ENCODE measurements around the gene KCNH1.

KCNH1 gene

GRCh38 chr1:210647406-210648333 lies 486.3 kb downstream of the KCNH1 start:
- no peak for TF ChIP-seq CTCF (conservative IDR thresholded peaks at IDR 0.05)

GRCh38 chr1:210646258-210646616 lies 487.7 kb downstream of the KCNH1 start:
- no peak for TF ChIP-seq CTCF (conservative IDR thresholded peaks at IDR 0.05)

More at GRCh38 chr1:210647406-210648333, 486.3 kb downstream of the KCNH1 start:
- H3K27ac ChIP-seq: no peak overlapping the region

GRCh38 chr1:210645582-210646257 lies 488.2 kb downstream of the KCNH1 start:
- no peak overlapping the region for H3K27ac ChIP-seq
- TF ChIP-seq CTCF (conservative IDR thresholded peaks at IDR 0.05): no peak

More at GRCh38 chr1:210646258-210646616, 487.7 kb downstream of the KCNH1 start:
- no peak overlapping the region for H3K27ac ChIP-seq

- no peak for TF ChIP-seq CTCF (conservative IDR thresholded peaks at IDR 0.05)
- no peak overlapping the region for H3K27ac ChIP-seq
Observed at GRCh38 chr1:210641582-210641981, 492.4 kb downstream of the KCNH1 start.

- TF ChIP-seq CTCF (conservative IDR thresholded peaks at IDR 0.05): no peak
- no peak overlapping the region for H3K27ac ChIP-seq
Observed at GRCh38 chr1:210635108-210635507, 498.8 kb downstream of the KCNH1 start.

GRCh38 chr1:210633636-210634035 lies 500.3 kb downstream of the KCNH1 start:
- TF ChIP-seq CTCF (conservative IDR thresholded peaks at IDR 0.05): no peak
- no peak overlapping the region; the same call in 1 of the 2 replicates for H3K27ac ChIP-seq

GRCh38 chr1:210633140-210633539 lies 500.8 kb downstream of the KCNH1 start:
- no peak for TF ChIP-seq CTCF (conservative IDR thresholded peaks at IDR 0.05)
- H3K27ac ChIP-seq: no peak overlapping the region; the same call in 1 of the 2 replicates

Data from VCaP (cell line).